Thyroid gland (tissue), 4 donors: ENCODE results near the gene A4GALT.

Experiments used
- CTCF ChIP-seq, 6 experiments: fragments of 200-600 bp in 3 of 6; fragments of 450-650 bp in 3 of 6; sonication (generic) in 3 of 6; IDR thresholded peaks; one replicate each; pipeline ENCODE4 v1.5.1; 2016 to 2019; ENCODE audit warnings: antibody characterized with exemption in 6 of 6, mild to moderate bottlenecking in 2 of 6, inconsistent platforms in 1 of 6, moderate library complexity in 1 of 6
- POLR2A ChIP-seq, 2 donors: fragments of 450-650 bp; IDR thresholded peaks; one replicate each; pipeline ENCODE4 v1.6.1; 2017; ENCODE audit warnings: antibody characterized with exemption in 2 of 2, mild to moderate bottlenecking in 2 of 2, moderate library complexity in 1 of 2

GRCh38 chr22:42673898-42674401 lies 46.7 kb downstream of the A4GALT start:
- TF ChIP-seq CTCF (IDR thresholded peaks at IDR 0.05) (no peak), POLR2A (IDR thresholded peaks at IDR 0.05) (no peak)
